Measurements from ENCODE around the gene ARSB. TPM values are rescaled to one million over a fixed set of nuclear protein-coding genes. Genes with fewer than 3 reads are reported as not detected.

The ARSB gene
- total RNA-seq, 1 donor from 2014 or later, result 30.2 TPM

DNA sequence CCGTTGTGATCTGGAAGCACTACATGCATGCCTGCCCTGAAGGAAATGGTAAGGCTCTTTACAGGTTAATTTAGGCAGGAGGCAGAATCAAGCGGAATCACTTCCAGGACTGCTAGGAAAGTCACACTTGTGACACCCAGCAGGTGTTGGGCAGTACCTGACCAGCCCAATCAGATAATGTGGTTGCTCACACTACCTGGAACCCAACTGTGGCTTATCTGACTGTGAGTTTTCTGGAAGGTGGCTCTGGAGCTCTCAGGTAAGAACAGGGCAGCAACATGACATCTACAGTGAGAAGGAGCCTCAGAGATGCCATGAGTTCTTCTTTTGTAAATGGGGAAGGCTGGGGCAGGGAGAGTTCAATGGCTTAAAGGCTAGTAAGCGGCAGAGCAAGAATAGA, 146.4 kb downstream of the ARSB start:
- TF ChIP-seq, protein P1, sequence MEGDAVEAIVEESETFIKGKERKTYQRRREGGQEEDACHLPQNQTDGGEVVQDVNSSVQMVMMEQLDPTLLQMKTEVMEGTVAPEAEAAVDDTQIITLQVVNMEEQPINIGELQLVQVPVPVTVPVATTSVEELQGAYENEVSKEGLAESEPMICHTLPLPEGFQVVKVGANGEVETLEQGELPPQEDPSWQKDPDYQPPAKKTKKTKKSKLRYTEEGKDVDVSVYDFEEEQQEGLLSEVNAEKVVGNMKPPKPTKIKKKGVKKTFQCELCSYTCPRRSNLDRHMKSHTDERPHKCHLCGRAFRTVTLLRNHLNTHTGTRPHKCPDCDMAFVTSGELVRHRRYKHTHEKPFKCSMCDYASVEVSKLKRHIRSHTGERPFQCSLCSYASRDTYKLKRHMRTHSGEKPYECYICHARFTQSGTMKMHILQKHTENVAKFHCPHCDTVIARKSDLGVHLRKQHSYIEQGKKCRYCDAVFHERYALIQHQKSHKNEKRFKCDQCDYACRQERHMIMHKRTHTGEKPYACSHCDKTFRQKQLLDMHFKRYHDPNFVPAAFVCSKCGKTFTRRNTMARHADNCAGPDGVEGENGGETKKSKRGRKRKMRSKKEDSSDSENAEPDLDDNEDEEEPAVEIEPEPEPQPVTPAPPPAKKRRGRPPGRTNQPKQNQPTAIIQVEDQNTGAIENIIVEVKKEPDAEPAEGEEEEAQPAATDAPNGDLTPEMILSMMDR (IDR thresholded peaks at IDR 0.05; ENCODE audit: insufficient read depth, low read depth, low read length), result no peak
- no peak for TF ChIP-seq EZH2 (IDR thresholded peaks at IDR 0.05; ENCODE audit: insufficient read depth, low read length)
- peaks cover 3% of the 10 kb centered on the region for H3K9me3 Mint-ChIP-seq (ENCODE audit: unreplicated experiment)

DNA sequence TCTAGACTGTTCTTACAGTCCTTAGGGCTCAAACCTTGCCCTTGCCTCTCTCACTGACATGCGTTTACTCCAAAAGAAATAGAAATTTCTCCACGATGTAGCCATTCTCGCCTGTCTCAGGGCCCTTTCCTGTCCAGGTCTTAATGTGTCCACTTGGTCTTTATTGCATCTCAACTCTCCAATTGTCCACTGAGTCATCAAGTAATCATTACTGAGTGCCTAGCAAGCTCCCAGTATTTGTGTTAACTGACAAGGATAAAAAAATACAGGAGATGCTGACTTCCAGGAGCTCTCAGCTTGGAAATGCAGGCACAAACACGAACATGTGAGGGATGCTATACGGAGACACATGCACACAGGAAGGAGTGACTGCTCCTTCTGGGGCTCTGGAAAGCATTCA, 147.3 kb downstream of the ARSB start:
- H3K27me3 ChIP-seq (ENCODE audit: insufficient read depth, low read length), result no peaks in the 10 kb centered on the region
- H4K20me1 ChIP-seq (ENCODE audit: insufficient read depth, low read length), result no peaks in the 10 kb centered on the region
- Mint-ChIP-seq H3K9me3 (ENCODE audit: unreplicated experiment) (no peaks in the 10 kb centered on the region), H3K4me1 (ENCODE audit: low read depth, unreplicated experiment) (peaks cover 16% of the 10 kb centered on the region), H3K27me3 (ENCODE audit: low read depth, unreplicated experiment) (no peaks in the 10 kb centered on the region), H3K27ac (ENCODE audit: unreplicated experiment) (no peak overlapping the region), H3K36me3 (ENCODE audit: low read depth, unreplicated experiment) (no peaks in the 10 kb centered on the region), H3K4me3 (ENCODE audit: unreplicated experiment) (no peak overlapping the region)
- H3K79me2 ChIP-seq (ENCODE audit: insufficient read depth, low read length), result no peaks in the 10 kb centered on the region
- H3K9ac ChIP-seq (ENCODE audit: low read length), result no peak overlapping the region
- no peak overlapping the region for H3K27ac ChIP-seq (ENCODE audit: low read depth, low read length)
- H3K36me3 ChIP-seq (ENCODE audit: insufficient read depth, low read length), result no peaks in the 10 kb centered on the region
- no peak overlapping the region for H2AFZ ChIP-seq (ENCODE audit: low read depth, low read length)
- no peak overlapping the region for H3K4me2 ChIP-seq (ENCODE audit: low read length)
- no peak for TF ChIP-seq EZH2 (IDR thresholded peaks at IDR 0.05; ENCODE audit: insufficient read depth, low read length)
- TF ChIP-seq, protein P1 (IDR thresholded peaks at IDR 0.05; ENCODE audit: insufficient read depth, low read depth, low read length), result no peak
- FAIRE-seq, result no peak
- no peaks in the 10 kb centered on the region for H3K9me3 ChIP-seq (ENCODE audit: insufficient read depth, low read depth, low read length)
- H3K4me1 ChIP-seq (ENCODE audit: insufficient read depth, low read length), result peaks cover 3% of the 10 kb centered on the region
- H3K4me3 ChIP-seq (ENCODE audit: insufficient read depth, low read depth, low read length), result no peak overlapping the region
- no peak for DNase-seq (ENCODE audit: low read depth)

More for the DNA sequence above, 146.4 kb downstream of the ARSB start:
- no peak overlapping the region for H3K4me2 ChIP-seq (ENCODE audit: low read length)
- FAIRE-seq (no peak), DNase-seq (ENCODE audit: low read depth) (no peak)
- H3K27me3 Mint-ChIP-seq (ENCODE audit: low read depth, unreplicated experiment), result no peaks in the 10 kb centered on the region
- H3K4me1 ChIP-seq (ENCODE audit: insufficient read depth, low read length), result peaks cover 3% of the 10 kb centered on the region
- no peak overlapping the region for H3K9ac ChIP-seq (ENCODE audit: low read length)
- no peak overlapping the region for H3K4me3 ChIP-seq (ENCODE audit: insufficient read depth, low read depth, low read length)
- no peak overlapping the region for H3K4me3 Mint-ChIP-seq (ENCODE audit: unreplicated experiment)
- H2AFZ ChIP-seq (ENCODE audit: low read depth, low read length), result no peak overlapping the region
- no peak overlapping the region for H3K27ac Mint-ChIP-seq (ENCODE audit: unreplicated experiment)
- no peak overlapping the region for H3K27ac ChIP-seq (ENCODE audit: low read depth, low read length)
- no peaks in the 10 kb centered on the region for H4K20me1 ChIP-seq (ENCODE audit: insufficient read depth, low read length)
- H3K9me3 ChIP-seq (ENCODE audit: insufficient read depth, low read depth, low read length), result no peaks in the 10 kb centered on the region
- H3K27me3 ChIP-seq (ENCODE audit: insufficient read depth, low read length), result no peaks in the 10 kb centered on the region
- H3K79me2 ChIP-seq (ENCODE audit: insufficient read depth, low read length), result no peaks in the 10 kb centered on the region
- peaks cover 14% of the 10 kb centered on the region for H3K4me1 Mint-ChIP-seq (ENCODE audit: low read depth, unreplicated experiment)
- H3K36me3 ChIP-seq (ENCODE audit: insufficient read depth, low read length), result no peaks in the 10 kb centered on the region
- H3K36me3 Mint-ChIP-seq (ENCODE audit: low read depth, unreplicated experiment), result no peaks in the 10 kb centered on the region

DNA sequence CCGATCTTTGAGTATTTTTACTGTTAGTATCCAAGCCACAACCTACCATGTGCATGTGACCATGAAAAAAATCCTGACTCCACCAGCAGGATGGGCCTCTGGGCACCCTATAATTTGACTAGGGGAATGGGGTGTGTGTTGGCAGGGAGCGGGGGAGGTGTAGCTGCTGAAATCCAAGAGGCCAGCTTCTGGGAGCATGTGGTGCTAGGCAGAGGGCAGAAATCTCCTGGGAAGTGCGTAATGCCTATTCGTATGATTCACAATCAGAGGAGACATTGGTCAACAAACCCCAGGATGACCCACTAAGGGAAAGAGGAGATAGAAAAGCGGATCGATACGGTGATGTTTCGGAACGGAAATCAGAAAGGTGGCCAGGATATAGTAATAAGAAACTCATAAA, 149.9 kb downstream of the ARSB start:
- no peaks in the 10 kb centered on the region for H4K20me1 ChIP-seq (ENCODE audit: insufficient read depth, low read length)
- no peaks in the 10 kb centered on the region for H3K27me3 ChIP-seq (ENCODE audit: insufficient read depth, low read length)
- no peak for DNase-seq (ENCODE audit: low read depth)
- no peak overlapping the region for H3K4me3 ChIP-seq (ENCODE audit: insufficient read depth, low read depth, low read length)
- Mint-ChIP-seq H3K4me1 (ENCODE audit: low read depth, unreplicated experiment) (peaks cover 16% of the 10 kb centered on the region), H3K4me3 (ENCODE audit: unreplicated experiment) (no peak overlapping the region), H3K27ac (ENCODE audit: unreplicated experiment) (no peak overlapping the region), H3K9me3 (ENCODE audit: unreplicated experiment) (no peaks in the 10 kb centered on the region), H3K36me3 (ENCODE audit: low read depth, unreplicated experiment) (peaks cover 2% of the 10 kb centered on the region), H3K27me3 (ENCODE audit: low read depth, unreplicated experiment) (no peaks in the 10 kb centered on the region)
- H3K36me3 ChIP-seq (ENCODE audit: insufficient read depth, low read length), result no peaks in the 10 kb centered on the region
- H3K79me2 ChIP-seq (ENCODE audit: insufficient read depth, low read length), result no peaks in the 10 kb centered on the region
- H3K4me1 ChIP-seq (ENCODE audit: insufficient read depth, low read length), result no peaks in the 10 kb centered on the region
- H3K27ac ChIP-seq (ENCODE audit: low read depth, low read length), result no peak overlapping the region
- TF ChIP-seq, protein P1 (IDR thresholded peaks at IDR 0.05; ENCODE audit: insufficient read depth, low read depth, low read length), result no peak
- TF ChIP-seq EZH2 (IDR thresholded peaks at IDR 0.05; ENCODE audit: insufficient read depth, low read length), result no peak
- no peak overlapping the region for H3K4me2 ChIP-seq (ENCODE audit: low read length)
- no peak for FAIRE-seq
- H3K9me3 ChIP-seq (ENCODE audit: insufficient read depth, low read depth, low read length), result no peaks in the 10 kb centered on the region
- no peak overlapping the region for H2AFZ ChIP-seq (ENCODE audit: low read depth, low read length)
- H3K9ac ChIP-seq (ENCODE audit: low read length), result no peak overlapping the region

All from astrocyte (in vitro differentiated cells and primary cell).